Neuronal stem cell (in vitro differentiated cells): ENCODE data around the gene KDM4C.

Source experiments
- DNase-seq: peaks from one replicate; pipeline ENCODE4 v3.0.0-alpha.2; 2013; ENCODE audit warnings: low spot score
- H2AFZ ChIP-seq: one replicate; pipeline ENCODE4 v1.6.1; 2013; ENCODE audit warnings: mild to moderate bottlenecking, low read length, inconsistent platforms
- H2AK5ac ChIP-seq: 2 replicates; pipeline ENCODE4 v1.6.1; 2013; ENCODE audit warnings: low read depth, mild to moderate bottlenecking, inconsistent platforms, low read length, moderate library complexity, mixed read lengths
- H2BK120ac ChIP-seq: 2 replicates; pipeline ENCODE4 v1.6.1; 2013; ENCODE audit warnings: low read depth, mild to moderate bottlenecking, inconsistent platforms, low read length, moderate library complexity, mixed read lengths
- H2BK12ac ChIP-seq: one replicate; pipeline ENCODE4 v1.6.1; 2013; ENCODE audit warnings: low read length, inconsistent platforms
- H2BK15ac ChIP-seq: 2 replicates; pipeline ENCODE4 v1.6.1; 2013; ENCODE audit warnings: mild to moderate bottlenecking, low read length, inconsistent platforms, mixed read lengths
- H2BK5ac ChIP-seq: one replicate; pipeline ENCODE4 v1.6.1; 2013; ENCODE audit warnings: inconsistent platforms, mild to moderate bottlenecking, low read length, moderate library complexity
- H3K14ac ChIP-seq: one replicate; pipeline ENCODE4 v1.6.1; 2013; ENCODE audit warnings: low read length, inconsistent platforms
- H3K18ac ChIP-seq: 2 replicates; pipeline ENCODE4 v1.6.1; 2013; ENCODE audit warnings: low read length, inconsistent platforms
- H3K23ac ChIP-seq: 2 replicates; pipeline ENCODE4 v1.6.1; 2013; ENCODE audit warnings: low read depth, mild to moderate bottlenecking, mixed read lengths, low read length, inconsistent platforms; ENCODE audit not compliant: poor library complexity
- H3K27ac ChIP-seq: replicated peaks from 3 replicates; pipeline ENCODE4 v1.5.1; 2013; ENCODE audit warnings: low read length, inconsistent platforms
- H3K27me3 ChIP-seq, 3 experiments: 2 replicates each; pipeline ENCODE4 v1.6.1; 2013; ENCODE audit warnings: low read length in 3 of 3, mild to moderate bottlenecking in 2 of 3, inconsistent platforms in 1 of 3, low read depth in 1 of 3, mixed read lengths in 1 of 3, moderate library complexity in 1 of 3; ENCODE audit not compliant: control insufficient read depth in 3 of 3, insufficient read depth in 3 of 3
- H3K36me3 ChIP-seq, 2 donors: replicated peaks in 1 of 2; 2 replicates each; pipeline ENCODE4 v1.6.1; 2013; ENCODE audit warnings: low read length in 2 of 2; ENCODE audit not compliant: control insufficient read depth in 2 of 2, insufficient read depth in 2 of 2
- H3K4ac ChIP-seq: 2 replicates; pipeline ENCODE4 v1.6.1; 2013; ENCODE audit warnings: inconsistent platforms, mild to moderate bottlenecking, low read length, moderate library complexity
- H3K4me1 ChIP-seq, 2 donors: 1 replicate in 1 of 2; 2 replicates in 1 of 2; pipeline ENCODE4 v1.6.1; 2013; ENCODE audit warnings: low read length in 2 of 2, low read depth in 1 of 2; ENCODE audit not compliant: control insufficient read depth in 2 of 2, insufficient read depth in 1 of 2
- H3K4me2 ChIP-seq: one replicate; pipeline ENCODE4 v1.6.1; 2013; ENCODE audit warnings: mild to moderate bottlenecking, low read length, inconsistent platforms; ENCODE audit not compliant: insufficient read depth, poor library complexity, severe bottlenecking
- H3K4me3 ChIP-seq, 2 donors: 2 replicates each; pipeline ENCODE4 v1.5.1; 2013; ENCODE audit warnings: low read length in 2 of 2, mild to moderate bottlenecking in 2 of 2, inconsistent platforms in 1 of 2, moderate library complexity in 1 of 2
- H3K79me1 ChIP-seq: one replicate; pipeline ENCODE4 v1.6.1; 2013; ENCODE audit warnings: low read depth, mild to moderate bottlenecking, inconsistent platforms, low read length, moderate library complexity
- H3K9ac ChIP-seq: one replicate; pipeline ENCODE4 v1.6.1; 2013; ENCODE audit warnings: mild to moderate bottlenecking, low read depth, low read length, inconsistent platforms; ENCODE audit not compliant: poor library complexity
- H3K9me3 ChIP-seq, 2 donors: replicated peaks in 1 of 2; 2 replicates each; pipeline versions ENCODE3 to v1.6.1; 2013; ENCODE audit warnings: low read length in 2 of 2, mild to moderate bottlenecking in 2 of 2, inconsistent platforms in 1 of 2, low read depth in 1 of 2, mixed read lengths in 1 of 2, moderate library complexity in 1 of 2; ENCODE audit not compliant: control insufficient read depth in 2 of 2, insufficient read depth in 1 of 2
- H4K8ac ChIP-seq: one replicate; pipeline ENCODE4 v1.6.1; 2013; ENCODE audit warnings: low read depth, mild to moderate bottlenecking, inconsistent platforms, low read length, moderate library complexity
- H4K91ac ChIP-seq: one replicate; pipeline ENCODE4 v1.6.1; 2013; ENCODE audit warnings: low read length, low read depth, mild to moderate bottlenecking, inconsistent platforms; ENCODE audit not compliant: poor library complexity
- WGBS, 2 donors: extraction: QIAGEN DNeasy Blood & Tissue Kit; methylation state at CpG; one replicate each; pipeline ENCODE4 v1.1.7; 2013; ENCODE audit warnings: missing lambda C conversion rate in 2 of 2, mixed read lengths in 1 of 2; ENCODE audit not compliant: insufficient read length in 2 of 2, insufficient replicate concordance in 1 of 2; ENCODE audit errors: extremely low coverage in 2 of 2; 5-methylcytosine and 5-hydroxymethylcytosine counted together

KDM4C gene

DNA sequence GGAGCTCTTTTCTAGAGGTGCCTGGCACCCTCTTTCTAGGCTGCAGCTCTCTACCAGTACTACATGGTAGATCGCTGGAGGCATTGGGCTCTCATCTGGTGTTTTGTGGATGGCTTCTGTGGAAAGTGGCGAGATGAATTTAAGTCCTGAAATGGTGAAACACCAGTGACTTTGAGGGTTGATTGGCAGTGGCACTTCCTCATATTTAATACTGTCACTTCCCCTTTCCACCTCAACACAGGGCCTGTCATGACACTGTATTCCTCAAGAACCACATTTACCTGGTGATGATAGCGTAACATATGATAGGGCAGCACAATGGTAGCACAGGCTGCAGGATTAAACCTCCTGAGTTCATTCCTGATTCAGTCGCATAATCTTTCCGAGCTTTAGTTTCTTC, 132.1 kb downstream of the KDM4C start:
- Histone ChIP-seq H3K36me3 (peaks cover 0 to 1% of the 10 kb centered on the region in 2 donors), H2BK5ac (no peak overlapping the region), H3K79me1 (no peaks in the 10 kb centered on the region), H3K4me3 (no peak overlapping the region), H3K23ac (no peak overlapping the region), H3K27me3 (no peaks in the 10 kb centered on the region), H4K91ac (no peak overlapping the region), H2BK12ac (no peak overlapping the region), H3K27ac (no peak overlapping the region), H3K4me2 (no peak overlapping the region), H3K4ac (no peak overlapping the region), H2BK120ac (no peak overlapping the region), H3K9me3 (no peaks in the 10 kb centered on the region), H4K8ac (no peak overlapping the region), H3K18ac (no peak overlapping the region), H2AFZ (no peak overlapping the region), H3K9ac (no peak overlapping the region), H2BK15ac (no peak overlapping the region), H3K4me1 (peaks cover 0 to 3% of the 10 kb centered on the region in 2 donors), H3K14ac (no peak overlapping the region), H2AK5ac (no peak overlapping the region)
- no CpG with 5 or more reads among the region's 5 CpGs for WGBS, 2 donors
- no peak for DNase-seq

- Histone ChIP-seq H2BK12ac (no peak overlapping the region), H2BK15ac (no peak overlapping the region), H3K23ac (no peak overlapping the region), H3K4me2 (no peak overlapping the region), H3K27ac (no peak overlapping the region), H3K4me1 (no peaks in the 10 kb centered on the region), H3K18ac (no peak overlapping the region), H3K9me3 (no peaks in the 10 kb centered on the region), H3K36me3 (peaks cover 0 to 1% of the 10 kb centered on the region in 2 donors), H3K4ac (no peak overlapping the region), H2AFZ (no peak overlapping the region), H3K14ac (no peak overlapping the region), H2AK5ac (no peak overlapping the region), H3K4me3 (no peak overlapping the region), H2BK120ac (no peak overlapping the region), H3K27me3 (no peaks in the 10 kb centered on the region), H2BK5ac (no peak overlapping the region), H4K8ac (no peak overlapping the region), H3K9ac (no peak overlapping the region), H3K79me1 (no peaks in the 10 kb centered on the region), H4K91ac (no peak overlapping the region)
- DNase-seq = no peak
- WGBS, 2 donors = no CpG with 5 or more reads among the region's 6 CpGs
These were observed 135.8 kb downstream of the KDM4C start for GRCh38 chr9:6893350-6894131.

GRCh38 chr9:6894135-6894534, 136.4 kb downstream of the KDM4C start:
- Histone ChIP-seq H3K18ac (no peak overlapping the region), H2BK12ac (no peak overlapping the region), H4K91ac (no peak overlapping the region), H3K4ac (no peak overlapping the region), H3K9ac (no peak overlapping the region), H2AK5ac (no peak overlapping the region), H3K27me3 (no peaks in the 10 kb centered on the region), H3K4me2 (no peak overlapping the region), H4K8ac (no peak overlapping the region), H3K36me3 (peaks cover 0 to 1% of the 10 kb centered on the region in 2 donors), H3K14ac (no peak overlapping the region), H3K9me3 (no peaks in the 10 kb centered on the region), H2BK15ac (no peak overlapping the region), H2BK5ac (no peak overlapping the region), H2AFZ (no peak overlapping the region), H3K79me1 (no peaks in the 10 kb centered on the region), H3K27ac (no peak overlapping the region), H3K4me3 (no peak overlapping the region), H3K4me1 (no peaks in the 10 kb centered on the region), H2BK120ac (no peak overlapping the region), H3K23ac (no peak overlapping the region)
- DNase-seq = no peak
- WGBS, 2 donors = no CpG with 5 or more reads among the region's 3 CpGs

GRCh38 chr9:6895754-6896153, 138.0 kb downstream of the KDM4C start:
- Histone ChIP-seq H2BK12ac (no peak overlapping the region), H4K8ac (no peak overlapping the region), H2AK5ac (no peak overlapping the region), H3K36me3 (peaks cover 0 to 1% of the 10 kb centered on the region in 2 donors), H3K4me2 (no peak overlapping the region), H3K27me3 (no peaks in the 10 kb centered on the region), H2AFZ (no peak overlapping the region), H3K23ac (no peak overlapping the region), H2BK5ac (no peak overlapping the region), H3K14ac (no peak overlapping the region), H3K27ac (no peak overlapping the region), H4K91ac (no peak overlapping the region), H3K4me3 (no peak overlapping the region), H3K4ac (no peak overlapping the region), H3K9me3 (no peaks in the 10 kb centered on the region), H3K79me1 (no peaks in the 10 kb centered on the region), H3K4me1 (no peaks in the 10 kb centered on the region), H2BK120ac (no peak overlapping the region), H3K18ac (no peak overlapping the region), H3K9ac (no peak overlapping the region), H2BK15ac (no peak overlapping the region)
- WGBS, 2 donors = no CpG with 5 or more reads among the region's 1 CpG
- no peak for DNase-seq
